Karpas-422 (cell line): ENCODE data around the gene KDM4B. TPM values are rescaled to one million over a fixed set of nuclear protein-coding genes. Genes with fewer than 3 reads are reported as not detected.
A peak's percentile ranks its signal among the peaks of the same experiment; 100 is the strongest.

ENCODE experiments used
- DNase-seq: peaks from one replicate; pipeline ENCODE4 v3.0.0-alpha.2; 2015
- H2AFZ ChIP-seq: fragments of 200-600 bp; sonication (generic); 2 replicates; pipeline ENCODE4 v1.6.1; 2014; ENCODE audit warnings: antibody characterized with exemption, low read length, mixed read lengths
- H3K27ac ChIP-seq: fragments of 200-600 bp; sonication (generic); 2 replicates; pipeline ENCODE4 v1.5.1; 2014; ENCODE audit warnings: mild to moderate bottlenecking, low read length, moderate library complexity
- H3K27me3 ChIP-seq: fragments of 200-600 bp; sonication (generic); 2 replicates; pipeline ENCODE4 v1.6.1; 2014; ENCODE audit warnings: low read length, mixed read lengths
- H3K36me3 ChIP-seq: fragments of 200-600 bp; sonication (generic); 2 replicates; pipeline ENCODE4 v1.6.1; 2014; ENCODE audit warnings: low read length, mixed read lengths; ENCODE audit not compliant: insufficient read depth
- H3K4me1 ChIP-seq: fragments of 200-600 bp; sonication (generic); 2 replicates; pipeline ENCODE4 v1.6.1; 2014; ENCODE audit warnings: mild to moderate bottlenecking, low read length, mixed read lengths
- H3K4me2 ChIP-seq: fragments of 200-600 bp; sonication (generic); 2 replicates; pipeline ENCODE4 v1.6.1; 2014; ENCODE audit warnings: low read length, low read depth, mild to moderate bottlenecking; ENCODE audit not compliant: poor library complexity, severe bottlenecking
- H3K4me3 ChIP-seq: fragments of 200-600 bp; sonication (generic); 2 replicates; pipeline ENCODE4 v1.5.1; 2014; ENCODE audit warnings: mild to moderate bottlenecking, antibody characterized with exemption, low read length, mixed read lengths
- H3K79me2 ChIP-seq: fragments of 200-600 bp; sonication (generic); 2 replicates; pipeline ENCODE4 v1.6.1; 2014; ENCODE audit warnings: mild to moderate bottlenecking, low read length, mixed read lengths
- H3K9ac ChIP-seq: fragments of 200-600 bp; sonication (generic); 2 replicates; pipeline ENCODE4 v1.6.0; 2014; ENCODE audit warnings: low read length
- H3K9me2 ChIP-seq: fragments of 200-600 bp; sonication (generic), shearing (Covaris generic); replicated peaks from 2 replicates; pipeline ENCODE4 v1.6.0; 2014; ENCODE audit warnings: mild to moderate bottlenecking, low read length, moderate library complexity; ENCODE audit not compliant: insufficient read depth
- H3K9me3 ChIP-seq: fragments of 300-700, 200-600 bp; sonication (generic); 2 replicates; pipeline ENCODE4 v1.6.1; 2014; ENCODE audit warnings: low read length, mixed read lengths
- H4K20me1 ChIP-seq: fragments of 200-600 bp; sonication (generic); 2 replicates; pipeline ENCODE4 v1.6.1; 2014; ENCODE audit warnings: mild to moderate bottlenecking, antibody characterized with exemption, low read length, low read depth; ENCODE audit not compliant: insufficient read depth
- total RNA-seq: library from RNA; depleted of rRNA; stranded (reverse); fragments of >200 nt; shearing (Covaris generic); gene quantifications from 2 replicates; pipeline ENCODE4 v1.2.3, GENCODE V29; 2014; ENCODE audit warnings: low replicate concordance

KDM4B gene
- total RNA-seq, 1 experiment from 2014 or later = 50.8 TPM

DNA sequence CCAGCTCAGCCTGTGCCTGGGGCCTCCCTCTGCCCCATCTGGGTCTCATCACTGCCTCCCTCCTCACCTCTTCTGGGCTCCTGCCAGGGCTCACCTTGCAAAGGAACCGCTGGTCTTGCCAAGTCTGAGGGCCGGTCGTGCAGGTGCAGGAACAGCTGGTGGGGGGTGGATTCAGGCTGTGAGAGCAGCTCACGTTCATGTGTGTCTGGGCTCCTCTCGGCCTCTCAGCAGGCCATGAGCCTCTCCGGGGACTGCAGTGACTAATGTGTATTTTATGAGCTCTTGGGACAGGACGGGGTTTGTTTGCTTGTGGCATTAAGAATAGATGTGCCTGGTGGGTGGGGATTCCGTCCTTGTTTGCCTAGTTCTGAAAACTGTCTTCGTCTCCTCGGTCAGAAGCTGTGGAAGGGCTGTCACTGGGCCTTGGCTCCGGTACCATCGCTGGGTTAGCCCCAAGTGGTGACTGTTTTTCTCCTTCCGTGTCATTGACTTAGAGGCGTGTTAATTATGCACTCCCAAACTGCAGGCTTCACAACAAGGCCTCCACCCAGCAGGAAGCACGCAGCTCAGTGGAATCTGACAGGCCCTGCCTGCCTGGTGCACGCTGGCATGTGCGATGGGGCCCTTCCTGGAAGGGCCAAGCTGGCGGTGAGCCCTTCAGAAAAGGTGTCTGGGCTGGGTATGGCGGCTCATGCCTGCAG, 77.6 kb downstream of the KDM4B start:
- no peaks in the 10 kb centered on the region for H4K20me1 ChIP-seq
- peak; percentile 81 for DNase-seq
- H3K9me2 ChIP-seq = no peaks in the 10 kb centered on the region
- no peaks in the 10 kb centered on the region for H3K36me3 ChIP-seq
- H3K4me3 ChIP-seq = peak overlapping the region; percentile 28; the same call in 1 of the 2 replicates
- H3K4me2 ChIP-seq = peak overlapping the region; percentile 51
- no peaks in the 10 kb centered on the region for H3K79me2 ChIP-seq
- no peak overlapping the region for H2AFZ ChIP-seq
- H3K4me1 ChIP-seq = peaks cover 66% of the 10 kb centered on the region
- H3K27ac ChIP-seq = peak overlapping the region; percentile 90
- H3K9me3 ChIP-seq = no peaks in the 10 kb centered on the region
- H3K9ac ChIP-seq = peak overlapping the region; percentile 56
- H3K27me3 ChIP-seq = no peaks in the 10 kb centered on the region

DNA sequence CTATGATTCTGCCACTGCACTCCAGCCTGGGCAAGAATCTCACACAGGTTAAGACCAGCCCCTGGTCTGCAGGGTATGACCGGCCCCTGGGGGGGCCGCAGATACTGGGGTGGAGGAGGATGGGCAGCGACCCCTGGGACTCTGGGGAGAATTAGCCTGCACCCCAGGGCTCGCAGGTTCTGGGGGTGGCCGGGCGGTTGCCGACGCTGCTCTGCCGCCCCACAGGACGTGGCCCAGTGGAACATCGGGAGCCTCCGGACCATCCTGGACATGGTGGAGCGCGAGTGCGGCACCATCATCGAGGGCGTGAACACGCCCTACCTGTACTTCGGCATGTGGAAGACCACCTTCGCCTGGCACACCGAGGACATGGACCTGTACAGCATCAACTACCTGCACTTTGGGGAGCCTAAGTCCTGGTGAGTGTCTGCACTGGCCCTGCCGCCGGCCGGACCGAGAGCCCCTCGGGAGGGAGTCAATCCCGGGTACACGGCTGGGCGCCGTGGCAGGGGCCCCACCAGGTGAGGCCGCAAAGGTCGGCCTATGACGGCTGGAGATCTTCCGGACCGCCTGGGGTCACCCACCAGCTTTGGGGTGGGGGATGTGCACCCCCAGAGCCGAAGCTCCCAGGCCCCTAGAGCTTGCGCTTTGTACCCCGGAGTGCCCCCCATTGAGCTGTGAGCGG, 78.5 kb downstream of the KDM4B start:
- Histone ChIP-seq H3K27ac (peak overlapping the region; percentile 90), H4K20me1 (no peaks in the 10 kb centered on the region), H3K4me1 (peaks cover 73% of the 10 kb centered on the region), H3K9ac (peak overlapping the region; percentile 56; the same call in 1 of the 2 replicates), H3K27me3 (no peaks in the 10 kb centered on the region), H3K9me2 (no peaks in the 10 kb centered on the region), H3K9me3 (no peaks in the 10 kb centered on the region), H3K4me2 (no peak overlapping the region), H2AFZ (no peak overlapping the region), H3K79me2 (no peaks in the 10 kb centered on the region), H3K4me3 (no peak overlapping the region), H3K36me3 (no peaks in the 10 kb centered on the region)
- no peak for DNase-seq

DNA sequence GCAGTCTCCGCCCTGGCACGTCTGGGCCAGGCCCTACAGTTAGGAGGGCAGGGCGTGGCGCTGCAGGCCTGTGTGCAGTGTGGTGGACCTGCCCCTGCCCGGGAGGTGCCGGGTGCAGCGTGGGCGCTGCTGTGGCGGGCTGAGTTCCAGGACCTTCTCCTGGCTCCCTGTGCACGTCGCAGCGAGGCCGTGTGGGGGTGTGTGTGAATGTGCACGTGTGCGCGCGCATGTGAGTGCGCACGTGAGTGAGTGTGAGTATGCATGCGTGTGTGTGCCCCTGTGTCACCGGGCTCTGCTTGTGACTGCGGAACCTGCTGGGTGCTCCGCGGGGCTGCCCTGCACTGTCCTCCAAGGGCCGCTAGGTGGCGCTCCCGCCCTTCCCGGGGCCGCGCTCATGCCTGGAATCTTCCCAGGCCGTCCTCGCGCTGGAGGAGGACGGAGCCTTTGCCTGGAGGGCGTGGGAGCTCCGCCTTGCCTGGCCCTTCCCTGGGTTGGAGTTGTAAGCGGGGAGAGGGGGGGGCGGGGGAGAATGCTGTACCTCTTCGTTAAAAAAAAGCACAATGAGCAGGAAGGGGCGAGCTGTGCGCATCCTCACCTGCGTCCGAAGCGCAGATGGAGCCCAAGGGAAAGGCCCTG, 79.3 kb downstream of the KDM4B start:
- Histone ChIP-seq H3K4me3 (peak overlapping the region; percentile 58; the same call in 1 of the 2 replicates), H2AFZ (no peak overlapping the region), H3K4me2 (peak overlapping the region; percentile 71), H3K27me3 (no peaks in the 10 kb centered on the region), H3K9ac (peak overlapping the region; percentile 68), H3K4me1 (peaks cover 81% of the 10 kb centered on the region), H3K9me2 (no peaks in the 10 kb centered on the region), H3K36me3 (no peaks in the 10 kb centered on the region), H3K9me3 (no peaks in the 10 kb centered on the region), H3K27ac (peak overlapping the region; percentile 98), H4K20me1 (no peaks in the 10 kb centered on the region), H3K79me2 (no peaks in the 10 kb centered on the region)
- peak; percentile 89 for DNase-seq

DNA sequence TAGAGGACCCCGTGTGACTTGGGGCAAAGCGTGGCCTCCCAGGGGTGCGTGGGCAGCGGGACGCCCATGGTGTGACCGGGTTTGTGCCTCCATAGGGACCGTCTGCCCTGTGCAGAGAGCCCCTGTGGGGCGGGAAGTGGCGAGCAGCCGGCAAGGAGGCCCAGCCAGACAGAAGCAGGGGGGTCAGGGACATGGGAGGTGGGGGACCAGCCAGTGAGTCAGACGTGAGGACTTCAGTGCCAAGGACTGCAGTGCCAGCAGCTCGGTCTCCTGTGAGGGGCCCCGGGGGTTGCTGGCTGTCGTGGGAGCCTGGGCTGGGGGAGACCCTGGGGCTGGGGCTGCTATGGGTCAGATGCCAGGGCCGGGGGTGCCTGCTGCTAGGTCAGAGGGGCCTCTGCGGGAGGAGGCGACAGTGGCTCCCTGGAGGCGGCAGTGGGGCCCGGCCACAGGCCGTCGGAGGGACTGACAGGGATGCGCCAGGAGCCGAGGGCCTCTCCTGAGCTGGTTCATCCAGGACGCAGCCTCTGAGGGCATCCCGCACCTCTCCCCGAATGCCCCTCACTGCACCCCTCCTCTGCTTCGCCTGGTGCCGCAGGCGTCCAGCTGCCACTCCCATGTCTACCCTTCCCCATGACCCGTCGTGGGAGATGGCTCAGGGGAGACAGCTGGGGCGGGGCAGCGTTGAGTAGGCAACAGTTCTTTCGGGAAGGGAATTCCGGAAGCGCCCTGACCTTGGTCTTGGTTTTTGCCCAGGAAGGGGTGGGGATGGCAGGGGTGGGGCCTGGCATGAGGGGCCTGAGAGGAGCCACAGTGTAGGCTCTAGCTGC, 80.0 kb downstream of the KDM4B start:
- Histone ChIP-seq H3K9me2 (no peaks in the 10 kb centered on the region), H3K27me3 (no peaks in the 10 kb centered on the region), H3K27ac (peak overlapping the region; percentile 98), H3K9ac (peak overlapping the region; percentile 68), H3K79me2 (no peaks in the 10 kb centered on the region), H2AFZ (no peak overlapping the region), H3K9me3 (no peaks in the 10 kb centered on the region), H3K4me2 (peak overlapping the region; percentile 71), H3K36me3 (no peaks in the 10 kb centered on the region), H4K20me1 (no peaks in the 10 kb centered on the region), H3K4me3 (peak overlapping the region; percentile 58; the same call in 1 of the 2 replicates), H3K4me1 (peaks cover 88% of the 10 kb centered on the region)
- DNase-seq = no peak

DNA sequence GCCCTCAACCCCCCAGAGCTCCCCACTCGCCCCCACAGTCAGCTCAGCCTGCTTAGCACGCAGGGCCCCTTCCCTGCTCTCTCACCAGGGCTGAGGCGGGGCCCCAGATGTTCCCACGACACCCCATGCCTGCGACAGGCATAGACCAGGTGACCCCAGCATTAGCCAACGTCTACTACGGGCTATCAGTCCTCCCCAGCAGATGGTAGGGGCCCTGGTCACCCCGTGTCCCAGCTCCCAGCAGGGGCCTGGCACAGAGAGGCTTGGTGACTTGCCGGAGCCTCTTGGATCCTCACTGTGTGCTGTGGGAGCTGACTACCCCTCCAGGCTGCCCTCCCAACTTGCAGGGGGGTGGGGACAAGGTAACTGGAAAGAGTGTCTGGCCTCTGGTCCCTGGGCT, 80.6 kb downstream of the KDM4B start:
- peak overlapping the region; percentile 68 for H3K9ac ChIP-seq
- no peaks in the 10 kb centered on the region for H4K20me1 ChIP-seq
- H3K9me3 ChIP-seq = no peaks in the 10 kb centered on the region
- H3K79me2 ChIP-seq = no peaks in the 10 kb centered on the region
- peak overlapping the region; percentile 98 for H3K27ac ChIP-seq
- no peaks in the 10 kb centered on the region for H3K9me2 ChIP-seq
- peak overlapping the region; percentile 58 for H3K4me3 ChIP-seq
- peaks cover 88% of the 10 kb centered on the region for H3K4me1 ChIP-seq
- peak overlapping the region; percentile 71 for H3K4me2 ChIP-seq
- H2AFZ ChIP-seq = no peak overlapping the region
- DNase-seq = peak; percentile 80
- no peaks in the 10 kb centered on the region for H3K36me3 ChIP-seq
- H3K27me3 ChIP-seq = no peaks in the 10 kb centered on the region

DNA sequence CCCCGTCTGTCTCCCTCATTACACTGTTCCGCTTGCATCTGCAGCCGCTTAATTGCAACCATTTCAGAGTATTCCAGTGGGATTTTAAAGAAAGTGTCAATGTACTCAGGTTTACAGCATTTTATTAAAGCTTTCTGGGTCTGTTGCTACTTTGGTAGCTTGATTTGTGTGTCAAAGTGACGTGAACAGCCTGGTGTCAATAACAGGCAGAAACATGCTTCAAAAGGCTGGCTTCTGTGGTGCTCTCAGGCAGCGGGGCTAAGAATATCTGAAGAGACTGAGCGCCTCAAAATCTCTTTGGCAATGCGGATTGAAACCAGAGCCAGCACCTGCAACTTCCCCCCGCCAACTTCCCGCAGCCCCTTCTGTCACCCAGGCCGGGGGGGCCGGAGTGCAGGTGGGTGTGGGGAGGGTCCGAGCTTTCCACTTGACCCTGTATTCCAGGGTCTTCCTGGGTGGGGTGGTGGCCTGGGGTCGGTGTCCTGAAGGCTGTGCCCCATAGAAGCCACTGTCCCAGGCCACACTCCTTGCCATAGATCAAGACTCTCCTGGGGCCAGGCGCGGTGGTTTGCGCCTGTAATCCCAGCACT, 81.2 kb downstream of the KDM4B start:
- peak overlapping the region; percentile 71 for H3K4me2 ChIP-seq
- H3K9me2 ChIP-seq = no peaks in the 10 kb centered on the region
- no peaks in the 10 kb centered on the region for H3K9me3 ChIP-seq
- H3K79me2 ChIP-seq = no peaks in the 10 kb centered on the region
- peak overlapping the region; percentile 68 for H3K9ac ChIP-seq
- H3K27ac ChIP-seq = peak overlapping the region; percentile 98
- no peaks in the 10 kb centered on the region for H4K20me1 ChIP-seq
- peaks cover 86% of the 10 kb centered on the region for H3K4me1 ChIP-seq
- no peak overlapping the region for H2AFZ ChIP-seq
- no peaks in the 10 kb centered on the region for H3K36me3 ChIP-seq
- peak overlapping the region; percentile 58 for H3K4me3 ChIP-seq
- H3K27me3 ChIP-seq = no peaks in the 10 kb centered on the region
- peak; percentile 95 for DNase-seq

DNA sequence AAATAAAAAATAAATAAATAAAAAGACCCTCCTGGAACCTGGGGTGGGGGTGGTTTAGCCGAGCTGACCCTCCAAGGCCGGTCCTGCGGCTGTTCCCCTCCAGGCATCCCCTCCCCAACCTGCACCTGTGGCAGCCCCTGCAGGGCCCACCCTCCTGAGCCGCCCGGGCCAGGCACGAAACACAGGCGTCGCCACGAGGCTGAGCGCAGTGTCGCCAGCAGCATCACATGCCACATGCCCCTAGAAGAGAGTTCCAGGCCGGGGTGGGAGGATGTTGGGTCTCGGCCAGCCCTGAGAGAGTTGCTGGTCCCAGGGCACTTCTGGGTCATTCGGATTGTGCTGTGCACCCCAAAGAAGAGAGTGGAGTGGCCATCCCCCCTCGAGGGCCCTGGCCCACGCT, 82.0 kb downstream of the KDM4B start:
- Histone ChIP-seq H3K9me3 (no peaks in the 10 kb centered on the region), H3K9ac (peak overlapping the region; percentile 54), H3K4me3 (no peak overlapping the region), H3K79me2 (no peaks in the 10 kb centered on the region), H4K20me1 (no peaks in the 10 kb centered on the region), H3K9me2 (no peaks in the 10 kb centered on the region), H2AFZ (no peak overlapping the region), H3K4me1 (peaks cover 79% of the 10 kb centered on the region), H3K36me3 (no peaks in the 10 kb centered on the region), H3K27me3 (no peaks in the 10 kb centered on the region), H3K27ac (peak overlapping the region; percentile 98), H3K4me2 (peak overlapping the region; percentile 38)
- DNase-seq = no peak
